ENCODE measurements around the gene CECR2. TPM values are rescaled to one million over a fixed set of nuclear protein-coding genes. Genes with fewer than 3 reads are reported as not detected.

CECR2 gene
- total RNA-seq, 2 experiments from 2014 or later: not detected

DNA sequence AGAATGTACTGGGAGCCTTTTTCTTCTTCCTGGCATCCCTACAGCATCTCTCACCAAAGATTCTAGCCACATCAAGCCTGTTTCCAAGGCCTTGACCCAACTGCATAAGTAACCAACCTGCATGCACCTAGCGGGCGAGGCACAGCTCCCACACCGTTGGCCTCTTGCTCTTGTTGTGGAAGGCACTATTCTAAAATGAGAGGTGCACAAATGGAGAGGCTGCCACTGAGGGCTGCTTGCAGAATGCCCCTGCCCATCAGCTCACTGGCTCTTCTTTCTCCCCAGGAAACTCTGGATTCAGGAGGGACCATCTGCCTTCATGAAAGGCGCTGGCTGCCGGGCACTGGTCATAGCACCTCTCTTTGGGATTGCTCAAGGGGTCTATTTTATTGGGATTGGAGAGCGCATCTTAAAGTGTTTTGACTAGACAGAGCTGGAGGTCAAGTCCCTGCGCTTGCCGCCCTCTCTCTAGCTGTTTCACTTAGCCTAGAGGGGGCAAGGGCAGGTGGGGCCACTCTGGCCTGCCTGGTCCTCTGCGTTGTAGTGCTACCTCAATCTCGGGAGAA, 220.6 kb downstream of the CECR2 start:
- H3K4me1 ChIP-seq (ENCODE audit: insufficient read depth, low read length): no peaks in the 10 kb centered on the region
- Mint-ChIP-seq H3K27me3 (no peaks in the 10 kb centered on the region), H3K9me3 (no peaks in the 10 kb centered on the region), H3K4me3 (no peak overlapping the region), H3K27ac (no peak overlapping the region), H3K36me3 (ENCODE audit: low read depth) (peaks cover 52% of the 10 kb centered on the region), H3K4me1 (ENCODE audit: low read depth) (no peaks in the 10 kb centered on the region)
- H3K27ac ChIP-seq (ENCODE audit: low read depth in 1 of 2, low read length in 2 of 2): no peak overlapping the region
- DNase-seq: no peak
- H3K36me3 ChIP-seq (ENCODE audit: insufficient read depth, low read length): peaks cover 41% of the 10 kb centered on the region
- CTCF ChIA-PET: no interaction called here
- POLR2A ChIA-PET: no interaction called here
- H3K9me3 ChIP-seq (ENCODE audit: control insufficient read depth in 1 of 2, insufficient read depth in 1 of 2, low read length in 2 of 2): no peaks in the 10 kb centered on the region
- intact Hi-C loops (cut with DNase I, micrococcal nuclease): no loop called here
- no peak for TF ChIP-seq CTCF (IDR thresholded peaks at IDR 0.05)
- ATAC-seq (ENCODE audit: poor library complexity): no peak
- H3K4me3 ChIP-seq (ENCODE audit: low read length): no peak overlapping the region
- no peaks in the 10 kb centered on the region for H3K27me3 ChIP-seq (ENCODE audit: control insufficient read depth in 1 of 2, insufficient read depth in 2 of 2, low read length in 2 of 2)

DNA sequence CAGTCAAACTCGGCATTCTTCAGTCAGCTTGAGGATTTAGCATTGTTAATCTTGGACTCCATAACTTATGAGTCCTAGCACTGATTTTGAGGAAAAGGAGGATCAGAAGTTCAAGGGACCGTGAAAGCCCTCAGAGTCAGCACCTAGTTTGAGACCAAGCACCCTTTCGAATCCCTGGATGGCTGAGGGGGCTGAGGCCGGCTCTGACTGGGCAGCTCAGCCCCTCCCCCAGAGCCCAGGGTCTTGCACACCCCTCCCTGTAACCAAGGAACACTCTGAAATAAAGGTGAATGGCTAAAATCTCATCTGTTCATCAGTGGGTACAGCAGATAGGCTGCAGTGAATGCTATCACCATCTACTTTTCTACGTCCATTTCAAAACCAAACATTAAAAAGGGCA, 221.3 kb downstream of the CECR2 start:
- H3K4me1 Mint-ChIP-seq (ENCODE audit: low read depth): no peaks in the 10 kb centered on the region
- TF ChIP-seq CTCF (IDR thresholded peaks at IDR 0.05): no peak
- H3K27me3 ChIP-seq (ENCODE audit: control insufficient read depth in 1 of 2, insufficient read depth in 2 of 2, low read length in 2 of 2): no peaks in the 10 kb centered on the region
- H3K36me3 Mint-ChIP-seq (ENCODE audit: low read depth): peaks cover 59% of the 10 kb centered on the region
- H3K4me3 ChIP-seq (ENCODE audit: low read length): no peak overlapping the region
- intact Hi-C loops (cut with DNase I, micrococcal nuclease): no loop called here
- no peak overlapping the region for H3K27ac ChIP-seq (ENCODE audit: low read depth in 1 of 2, low read length in 2 of 2)
- no peaks in the 10 kb centered on the region for H3K9me3 Mint-ChIP-seq
- H3K9me3 ChIP-seq (ENCODE audit: control insufficient read depth in 1 of 2, insufficient read depth in 1 of 2, low read length in 2 of 2): no peaks in the 10 kb centered on the region
- no peak for DNase-seq
- ChIA-PET POLR2A (no interaction called here), CTCF (no interaction called here)
- H3K4me3 Mint-ChIP-seq: no peak overlapping the region
- peaks cover 47% of the 10 kb centered on the region for H3K36me3 ChIP-seq (ENCODE audit: insufficient read depth, low read length)
- ATAC-seq (ENCODE audit: poor library complexity): no peak
- no peaks in the 10 kb centered on the region for H3K27me3 Mint-ChIP-seq
- H3K4me1 ChIP-seq (ENCODE audit: insufficient read depth, low read length): no peaks in the 10 kb centered on the region
- H3K27ac Mint-ChIP-seq: no peak overlapping the region

- Mint-ChIP-seq H3K4me3 (no peak overlapping the region), H3K4me1 (ENCODE audit: low read depth) (no peaks in the 10 kb centered on the region), H3K27me3 (no peaks in the 10 kb centered on the region), H3K36me3 (ENCODE audit: low read depth) (peaks cover 75% of the 10 kb centered on the region), H3K27ac (no peak overlapping the region), H3K9me3 (no peaks in the 10 kb centered on the region)
- no peaks in the 10 kb centered on the region for H3K27me3 ChIP-seq (ENCODE audit: control insufficient read depth in 1 of 2, insufficient read depth in 2 of 2, low read length in 2 of 2)
- no peaks in the 10 kb centered on the region for H3K9me3 ChIP-seq (ENCODE audit: control insufficient read depth in 1 of 2, insufficient read depth in 1 of 2, low read length in 2 of 2)
- DNase-seq: no peak
- TF ChIP-seq CTCF (IDR thresholded peaks at IDR 0.05): no peak
- H3K27ac ChIP-seq (ENCODE audit: low read depth in 1 of 2, low read length in 2 of 2): no peak overlapping the region
- intact Hi-C loops (cut with DNase I, micrococcal nuclease): no loop called here
- no peaks in the 10 kb centered on the region for H3K4me1 ChIP-seq (ENCODE audit: insufficient read depth, low read length)
- peaks cover 58% of the 10 kb centered on the region for H3K36me3 ChIP-seq (ENCODE audit: insufficient read depth, low read length)
- no peak overlapping the region for H3K4me3 ChIP-seq (ENCODE audit: low read length)
- POLR2A ChIA-PET: no interaction called here
- ATAC-seq (ENCODE audit: poor library complexity): no peak
- CTCF ChIA-PET: no interaction called here
Measured at GRCh38 chr22:17592201-17592600, 222.9 kb downstream of the CECR2 start.

All from CD4-positive, alpha-beta T cell (primary cell).